Osteoblast (primary cell): Measurements from ENCODE around the gene RASSF4. TPM values are rescaled to one million over a fixed set of nuclear protein-coding genes. Genes with fewer than 3 reads are reported as not detected.

Experiments
- DNase-seq: peaks from one replicate; pipeline ENCODE4 v3.0.0; 2011; ENCODE audit warnings: low spot score, mixed read lengths; ENCODE audit not compliant: insufficient read length; ENCODE audit errors: missing footprints
- H2AFZ ChIP-seq: 2 replicates; pipeline ENCODE4 v1.6.0; 2011; ENCODE audit warnings: mild to moderate bottlenecking, low read length
- H3K27ac ChIP-seq: 2 replicates; pipeline ENCODE4 v1.5.1; 2011; ENCODE audit warnings: mild to moderate bottlenecking, low read depth, low read length, moderate library complexity
- H3K27me3 ChIP-seq: 2 replicates; pipeline ENCODE4 v1.6.0; 2012; ENCODE audit warnings: mild to moderate bottlenecking, control low read depth, inconsistent platforms, low read length, moderate library complexity; ENCODE audit not compliant: insufficient read depth
- H3K36me3 ChIP-seq: 2 replicates; pipeline ENCODE4 v1.5.1; 2011; ENCODE audit warnings: mild to moderate bottlenecking, low read length, control low read depth, moderate library complexity; ENCODE audit not compliant: insufficient read depth
- H3K4me1 ChIP-seq: 2 replicates; pipeline ENCODE4 v1.5.1; 2011; ENCODE audit warnings: mild to moderate bottlenecking, low read length, control low read depth, moderate library complexity; ENCODE audit not compliant: insufficient read depth
- H3K4me2 ChIP-seq: 2 replicates; pipeline ENCODE4 v1.6.0; 2011; ENCODE audit warnings: mild to moderate bottlenecking, low read length; ENCODE audit not compliant: insufficient read depth
- H3K4me3 ChIP-seq: fragments of 200-600 bp; sonication (generic); 3 replicates; pipeline ENCODE4 v1.5.1; 2012; ENCODE audit warnings: mild to moderate bottlenecking, low read length, inconsistent platforms; ENCODE audit not compliant: insufficient read depth
- H3K79me2 ChIP-seq: 2 replicates; pipeline ENCODE4 v1.6.0; 2012; ENCODE audit warnings: mild to moderate bottlenecking, low read length, control low read depth, inconsistent platforms; ENCODE audit not compliant: insufficient read depth
- H3K9me3 ChIP-seq: 2 replicates; pipeline ENCODE4 v1.5.1; 2011; ENCODE audit warnings: low read depth, low read length, control low read depth
- H4K20me1 ChIP-seq: 2 replicates; pipeline ENCODE4 v1.6.0; 2012; ENCODE audit warnings: mild to moderate bottlenecking, low read length, control low read depth; ENCODE audit not compliant: insufficient read depth
- CTCF ChIP-seq: IDR thresholded peaks from 2 replicates; pipeline ENCODE4 v1.5.1; 2011; ENCODE audit warnings: mild to moderate bottlenecking, low read depth, low read length, moderate library complexity; ENCODE audit errors: extremely low read depth
- total RNA-seq: library from RNA; depleted of rRNA; stranded (reverse); fragments of >200 nt; gene quantifications from 2 replicates; pipeline ENCODE4 v1.2.3, GENCODE V29; 2012

The RASSF4 gene
- total RNA-seq, 1 donor: 4.0 TPM

DNA sequence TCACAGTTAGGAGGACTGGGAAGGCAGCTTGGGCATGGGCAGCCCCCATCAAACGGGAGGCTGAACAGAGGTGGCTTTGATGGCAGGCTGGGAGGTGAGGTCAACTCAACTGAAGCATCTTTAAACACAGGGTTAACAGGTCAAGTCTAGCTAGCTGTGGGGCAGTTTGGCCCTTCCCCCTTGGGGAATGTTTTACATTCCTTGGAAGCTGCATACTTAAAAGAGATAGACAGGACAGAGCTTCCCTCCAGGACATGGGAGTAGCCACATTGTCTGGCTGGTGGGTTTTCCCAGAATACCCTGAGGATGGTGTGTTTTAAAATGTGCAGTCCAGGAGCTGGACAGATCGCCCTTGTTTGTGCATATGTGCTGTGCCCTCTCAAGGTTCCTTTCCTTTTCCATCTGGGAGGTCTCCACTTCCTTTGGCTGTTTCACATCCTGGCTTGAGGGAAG is 6.8 kb upstream of the RASSF4 start:
- no peak overlapping the region for H3K4me2 ChIP-seq
- peaks cover 3% of the 10 kb centered on the region for H3K4me1 ChIP-seq
- peaks cover 4% of the 10 kb centered on the region for H3K79me2 ChIP-seq
- H3K9me3 ChIP-seq: no peaks in the 10 kb centered on the region
- H4K20me1 ChIP-seq: no peaks in the 10 kb centered on the region
- H3K4me3 ChIP-seq: no peak overlapping the region
- peaks cover 7% of the 10 kb centered on the region for H3K36me3 ChIP-seq
- no peaks in the 10 kb centered on the region for H3K27me3 ChIP-seq
- no peak for DNase-seq
- TF ChIP-seq CTCF: no peak
- no peak overlapping the region for H2AFZ ChIP-seq
- no peak overlapping the region for H3K27ac ChIP-seq

DNA sequence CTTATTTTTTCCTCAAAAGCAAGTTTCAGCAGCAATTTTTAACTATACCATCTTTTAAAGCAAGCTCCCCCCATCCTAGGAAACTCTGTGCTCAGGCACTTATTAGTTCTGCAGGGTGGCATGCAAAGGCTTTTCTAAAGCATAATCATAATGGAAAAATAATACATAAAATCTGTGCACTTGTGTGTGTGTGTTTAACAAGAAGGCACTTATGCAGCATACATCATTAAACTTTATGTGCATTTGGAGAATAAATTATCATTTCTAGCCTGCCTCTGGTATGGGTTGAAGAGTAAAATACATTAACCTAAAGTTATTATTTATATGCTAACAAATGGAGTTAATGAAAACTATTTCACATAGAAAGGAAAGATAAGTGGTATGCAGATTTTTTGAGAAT is 5.6 kb upstream of the RASSF4 start:
- H3K79me2 ChIP-seq: peaks cover 4% of the 10 kb centered on the region
- peaks cover 7% of the 10 kb centered on the region for H3K36me3 ChIP-seq
- no peak overlapping the region for H3K27ac ChIP-seq
- H4K20me1 ChIP-seq: no peaks in the 10 kb centered on the region
- no peaks in the 10 kb centered on the region for H3K27me3 ChIP-seq
- peaks cover 13% of the 10 kb centered on the region for H3K4me1 ChIP-seq
- H3K4me3 ChIP-seq: no peak overlapping the region
- H3K9me3 ChIP-seq: no peaks in the 10 kb centered on the region
- TF ChIP-seq CTCF: no peak
- no peak overlapping the region for H3K4me2 ChIP-seq
- no peak for DNase-seq
- no peak overlapping the region for H2AFZ ChIP-seq

DNA sequence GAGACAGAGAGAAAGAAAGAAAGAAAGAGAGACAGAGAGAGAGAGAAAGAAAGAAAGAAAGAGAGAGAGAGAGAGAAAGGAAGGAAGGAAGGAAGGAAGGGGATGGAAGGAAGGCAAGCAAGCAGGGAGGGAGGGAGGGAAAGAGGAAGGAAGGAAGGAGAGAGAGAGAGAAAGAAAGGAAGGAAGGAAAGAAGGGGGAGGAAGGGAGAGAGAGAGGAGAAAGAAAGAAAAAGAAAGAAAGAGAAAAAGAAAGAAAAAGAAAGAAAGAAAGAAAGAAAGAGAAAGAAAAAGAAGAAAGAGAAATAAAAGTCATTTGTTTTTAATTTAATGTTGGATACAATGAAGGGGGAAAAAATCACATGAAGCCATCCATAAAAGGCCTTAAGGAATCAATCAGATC is 4.6 kb upstream of the RASSF4 start:
- no peaks in the 10 kb centered on the region for H3K27me3 ChIP-seq
- no peaks in the 10 kb centered on the region for H4K20me1 ChIP-seq
- H3K4me3 ChIP-seq: no peak overlapping the region
- H3K4me2 ChIP-seq: no peak overlapping the region
- H3K4me1 ChIP-seq: peaks cover 17% of the 10 kb centered on the region
- peaks cover 7% of the 10 kb centered on the region for H3K36me3 ChIP-seq
- no peaks in the 10 kb centered on the region for H3K9me3 ChIP-seq
- no peak for TF ChIP-seq CTCF
- H3K79me2 ChIP-seq: peaks cover 4% of the 10 kb centered on the region
- no peak for DNase-seq
- no peak overlapping the region for H3K27ac ChIP-seq
- H2AFZ ChIP-seq: no peak overlapping the region

- H3K4me1 ChIP-seq: peaks cover 23% of the 10 kb centered on the region
- peaks cover 7% of the 10 kb centered on the region for H3K36me3 ChIP-seq
- no peak overlapping the region for H3K4me2 ChIP-seq
- peak; percentile 21 for DNase-seq
- no peak overlapping the region for H3K4me3 ChIP-seq
- no peaks in the 10 kb centered on the region for H3K27me3 ChIP-seq
- no peak for TF ChIP-seq CTCF
- H3K79me2 ChIP-seq: peaks cover 4% of the 10 kb centered on the region
- no peaks in the 10 kb centered on the region for H4K20me1 ChIP-seq
- no peak overlapping the region for H2AFZ ChIP-seq
- no peak overlapping the region for H3K27ac ChIP-seq
- no peaks in the 10 kb centered on the region for H3K9me3 ChIP-seq
These were observed 4.1 kb upstream of the RASSF4 start for GRCh38 chr10:44955413-44956070.
